ENCODE results near the gene CCDC116.

- TF ChIP-seq EZH2 (IDR thresholded peaks at IDR 0.05; ENCODE audit: borderline replicate concordance, insufficient read depth, low read length, poor library complexity, severe bottlenecking) (no peak), TAF1 (IDR thresholded peaks at IDR 0.05; ENCODE audit: low read depth) (no peak), SMC3 (conservative IDR thresholded peaks at IDR 0.05; ENCODE audit: poor library complexity) (no peak), POLR2AphosphoS5 (IDR thresholded peaks at IDR 0.05) (no peak), MXI1 (conservative IDR thresholded peaks at IDR 0.05; ENCODE audit: poor library complexity, severe bottlenecking) (no peak), RAD21 (conservative IDR thresholded peaks at IDR 0.05) (no peak)
- TF ChIP-seq, protein P1, sequence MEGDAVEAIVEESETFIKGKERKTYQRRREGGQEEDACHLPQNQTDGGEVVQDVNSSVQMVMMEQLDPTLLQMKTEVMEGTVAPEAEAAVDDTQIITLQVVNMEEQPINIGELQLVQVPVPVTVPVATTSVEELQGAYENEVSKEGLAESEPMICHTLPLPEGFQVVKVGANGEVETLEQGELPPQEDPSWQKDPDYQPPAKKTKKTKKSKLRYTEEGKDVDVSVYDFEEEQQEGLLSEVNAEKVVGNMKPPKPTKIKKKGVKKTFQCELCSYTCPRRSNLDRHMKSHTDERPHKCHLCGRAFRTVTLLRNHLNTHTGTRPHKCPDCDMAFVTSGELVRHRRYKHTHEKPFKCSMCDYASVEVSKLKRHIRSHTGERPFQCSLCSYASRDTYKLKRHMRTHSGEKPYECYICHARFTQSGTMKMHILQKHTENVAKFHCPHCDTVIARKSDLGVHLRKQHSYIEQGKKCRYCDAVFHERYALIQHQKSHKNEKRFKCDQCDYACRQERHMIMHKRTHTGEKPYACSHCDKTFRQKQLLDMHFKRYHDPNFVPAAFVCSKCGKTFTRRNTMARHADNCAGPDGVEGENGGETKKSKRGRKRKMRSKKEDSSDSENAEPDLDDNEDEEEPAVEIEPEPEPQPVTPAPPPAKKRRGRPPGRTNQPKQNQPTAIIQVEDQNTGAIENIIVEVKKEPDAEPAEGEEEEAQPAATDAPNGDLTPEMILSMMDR (IDR thresholded peaks at IDR 0.05; ENCODE audit: poor library complexity, severe bottlenecking) = no peak
Observed at GRCh38 chr22:21626073-21626734, 6.4 kb upstream of the CCDC116 start.
